ENCODE measurements around the gene PTPRM. TPM values are rescaled to one million over a fixed set of nuclear protein-coding genes. Genes with fewer than 3 reads are reported as not detected.

PTPRM gene
- total RNA-seq, 1 donor from 2014 or later: 65.5 TPM

DNA sequence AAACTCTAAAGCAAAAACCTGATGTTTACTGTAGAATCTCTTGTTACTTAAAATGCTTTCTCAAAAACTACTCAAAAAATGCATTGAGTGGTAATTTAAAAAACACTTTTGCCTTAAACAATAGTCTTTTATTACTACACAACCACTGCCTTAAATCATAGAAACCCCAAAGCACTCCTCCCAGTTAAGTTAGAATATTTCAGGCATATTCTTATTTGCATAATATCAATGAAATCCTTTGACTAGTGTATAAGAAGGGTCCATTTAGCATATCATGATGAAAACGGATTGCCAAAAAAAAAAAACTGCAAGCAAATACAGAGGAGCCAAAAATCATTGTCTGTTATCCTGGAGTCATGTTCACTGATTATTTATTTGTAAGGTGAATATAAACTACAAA, 119.2 kb downstream of the PTPRM start:
- Histone ChIP-seq H3K4me3 (ENCODE audit: low read depth, low read length) (no peak overlapping the region), H3K27me3 (ENCODE audit: control insufficient read depth, insufficient read depth, low read length) (no peaks in the 10 kb centered on the region), H3K36me3 (ENCODE audit: control insufficient read depth, insufficient read depth, low read length) (no peaks in the 10 kb centered on the region)
- no peak for DNase-seq (ENCODE audit: low read depth)
- TF ChIP-seq, protein P1, sequence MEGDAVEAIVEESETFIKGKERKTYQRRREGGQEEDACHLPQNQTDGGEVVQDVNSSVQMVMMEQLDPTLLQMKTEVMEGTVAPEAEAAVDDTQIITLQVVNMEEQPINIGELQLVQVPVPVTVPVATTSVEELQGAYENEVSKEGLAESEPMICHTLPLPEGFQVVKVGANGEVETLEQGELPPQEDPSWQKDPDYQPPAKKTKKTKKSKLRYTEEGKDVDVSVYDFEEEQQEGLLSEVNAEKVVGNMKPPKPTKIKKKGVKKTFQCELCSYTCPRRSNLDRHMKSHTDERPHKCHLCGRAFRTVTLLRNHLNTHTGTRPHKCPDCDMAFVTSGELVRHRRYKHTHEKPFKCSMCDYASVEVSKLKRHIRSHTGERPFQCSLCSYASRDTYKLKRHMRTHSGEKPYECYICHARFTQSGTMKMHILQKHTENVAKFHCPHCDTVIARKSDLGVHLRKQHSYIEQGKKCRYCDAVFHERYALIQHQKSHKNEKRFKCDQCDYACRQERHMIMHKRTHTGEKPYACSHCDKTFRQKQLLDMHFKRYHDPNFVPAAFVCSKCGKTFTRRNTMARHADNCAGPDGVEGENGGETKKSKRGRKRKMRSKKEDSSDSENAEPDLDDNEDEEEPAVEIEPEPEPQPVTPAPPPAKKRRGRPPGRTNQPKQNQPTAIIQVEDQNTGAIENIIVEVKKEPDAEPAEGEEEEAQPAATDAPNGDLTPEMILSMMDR (IDR thresholded peaks at IDR 0.05; ENCODE audit: insufficient read depth, low read length, poor library complexity, severe bottlenecking): no peak

DNA sequence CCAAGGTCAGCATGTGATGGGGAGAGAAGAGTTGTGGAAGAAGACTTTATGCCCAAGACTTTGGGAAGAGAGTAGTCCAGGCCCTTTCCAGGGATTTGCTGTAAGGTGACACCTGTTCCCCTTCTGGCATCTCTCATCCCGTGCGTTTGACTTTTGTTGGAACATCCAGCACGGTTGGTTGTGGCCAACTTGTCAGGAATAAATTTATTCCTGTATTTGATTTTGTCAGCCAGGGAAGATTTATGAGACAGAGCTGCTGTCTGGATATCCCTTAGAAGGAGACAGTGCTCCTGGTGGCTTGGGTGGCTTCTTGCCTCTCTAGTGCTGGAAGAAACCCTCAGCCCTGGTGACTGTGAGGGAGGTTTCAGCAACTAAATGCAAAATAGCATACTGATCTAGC, 121.5 kb downstream of the PTPRM start:
- no peak for DNase-seq (ENCODE audit: low read depth)
- Histone ChIP-seq H3K36me3 (ENCODE audit: control insufficient read depth, insufficient read depth, low read length) (no peaks in the 10 kb centered on the region), H3K4me3 (ENCODE audit: low read depth, low read length) (no peak overlapping the region), H3K27me3 (ENCODE audit: control insufficient read depth, insufficient read depth, low read length) (no peaks in the 10 kb centered on the region)
- TF ChIP-seq, protein P1 (IDR thresholded peaks at IDR 0.05; ENCODE audit: insufficient read depth, low read length, poor library complexity, severe bottlenecking): no peak

GRCh38 chr18:7691206-7691605, 124.1 kb downstream of the PTPRM start:
- TF ChIP-seq, protein P1 (IDR thresholded peaks at IDR 0.05; ENCODE audit: insufficient read depth, low read length, poor library complexity, severe bottlenecking): no peak
- Histone ChIP-seq H3K4me3 (ENCODE audit: low read depth, low read length) (no peak overlapping the region), H3K36me3 (ENCODE audit: control insufficient read depth, insufficient read depth, low read length) (no peaks in the 10 kb centered on the region), H3K27me3 (ENCODE audit: control insufficient read depth, insufficient read depth, low read length) (no peaks in the 10 kb centered on the region)
- DNase-seq (ENCODE audit: low read depth): no peak

DNA sequence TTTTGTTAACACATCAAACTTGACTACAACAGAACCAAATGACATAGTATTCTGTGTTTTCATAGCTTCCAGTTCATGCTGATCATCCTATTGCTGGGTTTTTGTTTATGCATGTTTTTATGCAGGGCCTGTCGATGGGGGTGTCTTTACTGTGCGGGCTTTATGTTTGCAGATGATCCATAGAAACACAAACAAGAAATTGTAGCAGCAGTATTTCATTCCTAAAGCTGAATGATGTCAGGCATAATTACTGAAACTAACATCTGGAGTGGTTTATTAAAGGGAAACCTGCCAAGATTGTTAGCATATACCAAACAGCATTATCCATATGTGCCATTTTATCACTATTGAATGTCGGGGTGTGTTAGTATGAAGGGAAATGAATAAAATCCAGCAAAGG, 129.7 kb downstream of the PTPRM start:
- no peaks in the 10 kb centered on the region for H3K27me3 ChIP-seq (ENCODE audit: control insufficient read depth, insufficient read depth, low read length)
- H3K4me3 ChIP-seq (ENCODE audit: low read depth, low read length): no peak overlapping the region
- H3K36me3 ChIP-seq (ENCODE audit: control insufficient read depth, insufficient read depth, low read length): no peaks in the 10 kb centered on the region
- TF ChIP-seq, protein P1 (IDR thresholded peaks at IDR 0.05; ENCODE audit: insufficient read depth, low read length, poor library complexity, severe bottlenecking): no peak
- DNase-seq (ENCODE audit: low read depth): no peak

DNA sequence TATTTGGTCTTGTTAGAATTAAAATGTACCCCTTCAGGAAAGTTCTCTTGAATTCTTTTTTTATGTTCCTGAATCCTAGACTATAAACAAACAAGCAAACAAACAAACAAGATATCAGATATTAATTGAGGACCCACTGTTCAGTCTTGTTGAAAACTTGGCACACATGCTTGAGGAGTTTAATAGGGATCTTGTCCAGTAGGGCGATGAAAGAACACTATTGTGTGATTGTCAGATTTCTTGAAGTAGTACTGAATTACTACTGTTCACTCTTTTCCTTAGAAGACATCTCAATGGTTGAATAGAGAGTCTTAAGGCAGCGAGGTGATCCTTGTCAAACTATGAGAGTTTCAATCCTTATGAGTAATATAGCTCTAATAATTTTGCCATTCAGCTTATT, 130.2 kb downstream of the PTPRM start:
- H3K36me3 ChIP-seq (ENCODE audit: control insufficient read depth, insufficient read depth, low read length): no peaks in the 10 kb centered on the region
- DNase-seq (ENCODE audit: low read depth): no peak
- TF ChIP-seq, protein P1 (IDR thresholded peaks at IDR 0.05; ENCODE audit: insufficient read depth, low read length, poor library complexity, severe bottlenecking): no peak

GRCh38 chr18:7711495-7711894, 144.4 kb downstream of the PTPRM start:
- TF ChIP-seq, protein P1 (IDR thresholded peaks at IDR 0.05; ENCODE audit: insufficient read depth, low read length, poor library complexity, severe bottlenecking): no peak
- DNase-seq (ENCODE audit: low read depth): no peak
- Histone ChIP-seq H3K36me3 (ENCODE audit: control insufficient read depth, insufficient read depth, low read length) (no peaks in the 10 kb centered on the region), H3K27me3 (ENCODE audit: control insufficient read depth, insufficient read depth, low read length) (no peaks in the 10 kb centered on the region), H3K4me3 (ENCODE audit: low read depth, low read length) (no peak overlapping the region)

More for the DNA sequence above, 130.2 kb downstream of the PTPRM start:
- Histone ChIP-seq H3K27me3 (ENCODE audit: control insufficient read depth, insufficient read depth, low read length) (no peaks in the 10 kb centered on the region), H3K4me3 (ENCODE audit: low read depth, low read length) (no peak overlapping the region)
